ENCODE results near the gene RAB29.

GRCh38 chr1:205810448-205811157 is 35.3 kb upstream of the RAB29 start:
- no peak for TF ChIP-seq EP300 (IDR thresholded peaks at IDR 0.05)
- TF ChIP-seq, protein P1, sequence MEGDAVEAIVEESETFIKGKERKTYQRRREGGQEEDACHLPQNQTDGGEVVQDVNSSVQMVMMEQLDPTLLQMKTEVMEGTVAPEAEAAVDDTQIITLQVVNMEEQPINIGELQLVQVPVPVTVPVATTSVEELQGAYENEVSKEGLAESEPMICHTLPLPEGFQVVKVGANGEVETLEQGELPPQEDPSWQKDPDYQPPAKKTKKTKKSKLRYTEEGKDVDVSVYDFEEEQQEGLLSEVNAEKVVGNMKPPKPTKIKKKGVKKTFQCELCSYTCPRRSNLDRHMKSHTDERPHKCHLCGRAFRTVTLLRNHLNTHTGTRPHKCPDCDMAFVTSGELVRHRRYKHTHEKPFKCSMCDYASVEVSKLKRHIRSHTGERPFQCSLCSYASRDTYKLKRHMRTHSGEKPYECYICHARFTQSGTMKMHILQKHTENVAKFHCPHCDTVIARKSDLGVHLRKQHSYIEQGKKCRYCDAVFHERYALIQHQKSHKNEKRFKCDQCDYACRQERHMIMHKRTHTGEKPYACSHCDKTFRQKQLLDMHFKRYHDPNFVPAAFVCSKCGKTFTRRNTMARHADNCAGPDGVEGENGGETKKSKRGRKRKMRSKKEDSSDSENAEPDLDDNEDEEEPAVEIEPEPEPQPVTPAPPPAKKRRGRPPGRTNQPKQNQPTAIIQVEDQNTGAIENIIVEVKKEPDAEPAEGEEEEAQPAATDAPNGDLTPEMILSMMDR (IDR thresholded peaks at IDR 0.05), result peak in 2 of 5 experiments; percentile 11 to 20
